NT2/D1 (cell line): Measurements from ENCODE around the gene BIRC3.

Experiments used
- SUZ12 ChIP-seq: IDR thresholded peaks from 2 replicates; pipeline ENCODE4 v1.6.1; 2011; ENCODE audit not compliant: insufficient read length, insufficient read depth; ENCODE audit errors: extremely low read depth
- YY1 ChIP-seq: IDR thresholded peaks from 2 replicates; pipeline ENCODE4 v1.6.1; 2011; ENCODE audit not compliant: insufficient read length, insufficient read depth
- ZNF274 ChIP-seq: IDR thresholded peaks from 2 replicates; pipeline ENCODE4 v1.6.1; 2011; ENCODE audit warnings: mild to moderate bottlenecking, low read depth, low read length

DNA sequence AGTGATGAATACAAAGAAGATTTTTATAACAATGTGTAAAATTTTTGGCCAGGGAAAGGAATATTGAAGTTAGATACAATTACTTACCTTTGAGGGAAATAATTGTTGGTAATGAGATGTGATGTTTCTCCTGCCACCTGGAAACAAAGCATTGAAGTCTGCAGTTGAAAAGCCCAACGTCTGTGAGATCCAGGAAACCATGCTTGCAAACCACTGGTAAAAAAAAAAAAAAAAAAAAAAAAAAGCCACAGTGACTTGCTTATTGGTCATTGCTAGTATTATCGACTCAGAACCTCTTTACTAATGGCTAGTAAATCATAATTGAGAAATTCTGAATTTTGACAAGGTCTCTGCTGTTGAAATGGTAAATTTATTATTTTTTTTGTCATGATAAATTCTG is 5.3 kb downstream of the BIRC3 start:
- TF ChIP-seq YY1: no peak
- no peak for TF ChIP-seq ZNF274
- TF ChIP-seq SUZ12: no peak
